Transverse colon (tissue), 4 donors: Measurements from ENCODE around the gene PDE4C. TPM values are rescaled to one million over a fixed set of nuclear protein-coding genes. Genes with fewer than 3 reads are reported as not detected.

Source experiments
- DNase-seq: peaks from one replicate; pipeline ENCODE4 v3.0.0-alpha.2; 2019
- H3K27ac ChIP-seq, 4 donors: fragments of 200-600 bp; sonication (generic); 2 replicates each; pipeline ENCODE4 v1.5.1; 2016 to 2018; ENCODE audit warnings: inconsistent platforms in 4 of 4
- H3K27me3 ChIP-seq: fragments of 200-600 bp; sonication (generic); 2 replicates; pipeline ENCODE4 v1.5.1; 2017; ENCODE audit warnings: inconsistent platforms
- H3K36me3 ChIP-seq, 4 donors: fragments of 200-600 bp; sonication (generic); 2 replicates each; pipeline ENCODE4 v1.5.1; 2017 to 2019; ENCODE audit warnings: inconsistent platforms in 4 of 4
- H3K4me1 ChIP-seq, 4 donors: fragments of 200-600 bp; sonication (generic); 2 replicates each; pipeline ENCODE4 v1.5.1; 2017 to 2020; ENCODE audit warnings: inconsistent platforms in 4 of 4
- H3K4me3 ChIP-seq, 4 donors: fragments of 200-600 bp; sonication (generic); 1 replicate in 1 of 4; 2 replicates in 3 of 4; pipeline versions ENCODE4 v1.5.1 to v1.6.1; 2017 to 2019; ENCODE audit warnings: inconsistent platforms in 4 of 4
- H3K9me3 ChIP-seq, 2 donors: fragments of 200-600 bp; sonication (generic); 2 replicates each; pipeline ENCODE4 v1.5.1; 2017 to 2019; ENCODE audit warnings: inconsistent platforms in 2 of 2
- EP300 ChIP-seq: sonication (generic); formaldehyde crosslinking; IDR thresholded peaks from one replicate; pipeline ENCODE4 v1.6.1; 2017; ENCODE audit warnings: antibody characterized with exemption, low read depth
- POLR2A ChIP-seq: fragments of 450-650 bp; IDR thresholded peaks from one replicate; pipeline ENCODE4 v1.6.1; 2016; ENCODE audit warnings: antibody characterized with exemption, mild to moderate bottlenecking, moderate library complexity
- POLR2AphosphoS5 ChIP-seq, 3 donors: sonication (generic); formaldehyde crosslinking; IDR thresholded peaks; one replicate each; pipeline ENCODE4 v1.6.1; 2016; ENCODE audit warnings: antibody characterized with exemption in 3 of 3
- WGBS, 2 donors: methylation state at CpG; one replicate each; pipeline ENCODE4 v1.1.5; 2018; ENCODE audit warnings: low coverage in 1 of 2; 5-methylcytosine and 5-hydroxymethylcytosine counted together
- in situ Hi-C, 4 donors: fragments of 200-750 bp; cut with MboI; loops; one replicate each; pipeline versions ENCODE4 v1.15.0 to v1.15.1; 2017; ENCODE audit warnings: low sequenced_read_pairs in 3 of 4, low pct_ligation_motif_present in 1 of 4, low pct_unique_long_range_greater_than_20kb in 1 of 4
- intact Hi-C: fragments of 100-400 bp; cut with DNase I; formaldehyde crosslinking; loops from one replicate; pipeline ENCODE4 v1.15.1; 2023; ENCODE audit warnings: low total_unique reads
- total RNA-seq, 4 donors: library from RNA; depleted of rRNA; stranded (reverse); fragments of >200 nt; gene quantifications; one replicate each; pipeline ENCODE4 v1.1.0, GENCODE V29; 2016
- TF ChIP-seq, protein P1 (sequence below), 5 experiments: fragments of 200-600 bp in 3 of 5; fragments of 450-650 bp in 2 of 5; sonication (generic) in 3 of 5; IDR thresholded peaks; 1 replicate in 2 of 5; 2 replicates in 3 of 5; pipeline ENCODE4 v1.5.1; 2016 to 2017; ENCODE audit warnings: antibody characterized with exemption in 5 of 5, inconsistent platforms in 3 of 5, mild to moderate bottlenecking in 2 of 5, moderate library complexity in 1 of 5

PDE4C gene
- total RNA-seq, 4 donors from 2014 or later: 3.0 to 18.3 (median 7.7) TPM

GRCh38 chr19:18271433-18271841 lies 45.2 kb upstream of the PDE4C start:
- peaks cover 0 to 10% (median 2%) of the 10 kb centered on the region in 4 donors for H3K36me3 ChIP-seq
- no peak overlapping the region for H3K27ac ChIP-seq
- DNase-seq: no peak
- in situ Hi-C loops: loop anchor here in 2 of 4 donors (10.0 to 25.0 kb wide), 2 partner anchors 53 to 141 kb away; partner anchors contain the start of genes LSM4 (in 2 of the 2) and SSBP4 (in 1 of the 2)
- TF ChIP-seq, protein P1, sequence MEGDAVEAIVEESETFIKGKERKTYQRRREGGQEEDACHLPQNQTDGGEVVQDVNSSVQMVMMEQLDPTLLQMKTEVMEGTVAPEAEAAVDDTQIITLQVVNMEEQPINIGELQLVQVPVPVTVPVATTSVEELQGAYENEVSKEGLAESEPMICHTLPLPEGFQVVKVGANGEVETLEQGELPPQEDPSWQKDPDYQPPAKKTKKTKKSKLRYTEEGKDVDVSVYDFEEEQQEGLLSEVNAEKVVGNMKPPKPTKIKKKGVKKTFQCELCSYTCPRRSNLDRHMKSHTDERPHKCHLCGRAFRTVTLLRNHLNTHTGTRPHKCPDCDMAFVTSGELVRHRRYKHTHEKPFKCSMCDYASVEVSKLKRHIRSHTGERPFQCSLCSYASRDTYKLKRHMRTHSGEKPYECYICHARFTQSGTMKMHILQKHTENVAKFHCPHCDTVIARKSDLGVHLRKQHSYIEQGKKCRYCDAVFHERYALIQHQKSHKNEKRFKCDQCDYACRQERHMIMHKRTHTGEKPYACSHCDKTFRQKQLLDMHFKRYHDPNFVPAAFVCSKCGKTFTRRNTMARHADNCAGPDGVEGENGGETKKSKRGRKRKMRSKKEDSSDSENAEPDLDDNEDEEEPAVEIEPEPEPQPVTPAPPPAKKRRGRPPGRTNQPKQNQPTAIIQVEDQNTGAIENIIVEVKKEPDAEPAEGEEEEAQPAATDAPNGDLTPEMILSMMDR (IDR thresholded peaks at IDR 0.05): no peak
- TF ChIP-seq POLR2A: no peak
- TF ChIP-seq POLR2AphosphoS5 (IDR thresholded peaks at IDR 0.05): peak in 1 of 3 donors; percentile 34
- TF ChIP-seq EP300: no peak
- H3K9me3 ChIP-seq: no peaks in the 10 kb centered on the region
- peaks cover 15 to 38% (median 24%) of the 10 kb centered on the region in 4 donors for H3K4me1 ChIP-seq
- WGBS, 2 donors: 63 to 68% methylated on average over 4 to 6 of the region's 6 CpGs
- H3K27me3 ChIP-seq: no peaks in the 10 kb centered on the region
- intact Hi-C loops: no loop called here
- H3K4me3 ChIP-seq: no peak overlapping the region

DNA sequence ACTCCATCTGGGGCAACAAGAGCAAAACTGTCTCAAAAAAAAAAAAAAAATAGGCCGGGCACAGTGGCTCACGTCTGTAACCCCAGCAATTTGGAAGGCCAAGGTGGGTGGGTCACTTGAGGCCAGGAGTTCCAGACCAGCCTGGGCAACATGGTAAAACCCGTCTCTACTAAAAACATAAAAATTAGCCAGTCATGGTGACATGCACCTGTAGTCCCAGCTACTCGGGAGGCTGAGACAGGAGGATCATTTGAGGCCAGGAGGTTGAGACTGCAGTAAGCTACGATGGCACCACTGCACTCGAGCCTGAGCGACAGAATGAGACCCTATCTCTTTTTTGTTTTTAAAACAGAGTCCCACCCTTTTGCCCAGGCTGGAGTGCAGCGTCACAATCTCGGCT lies 44.1 kb upstream of the PDE4C start:
- Histone ChIP-seq H3K9me3 (no peaks in the 10 kb centered on the region), H3K36me3 (peaks cover 0 to 13% (median 2%) of the 10 kb centered on the region in 4 donors), H3K4me3 (no peak overlapping the region), H3K27me3 (no peaks in the 10 kb centered on the region), H3K27ac (no peak overlapping the region), H3K4me1 (peaks cover 10 to 27% (median 16%) of the 10 kb centered on the region in 4 donors)
- DNase-seq: no peak
- intact Hi-C loops (no loop called here), in situ Hi-C loops (loop anchor here in 2 of 4 donors (10.0 to 25.0 kb wide), 2 partner anchors 54 to 142 kb away; partner anchors contain the start of genes LSM4 (in 2 of the 2) and SSBP4 (in 1 of the 2))
- 75 to 85% methylated on average over 4 to 9 of the region's 9 CpGs for WGBS, 2 donors
- TF ChIP-seq POLR2AphosphoS5 (IDR thresholded peaks at IDR 0.05) (no peak), POLR2A (no peak), EP300 (no peak)
- TF ChIP-seq, protein P1 (IDR thresholded peaks at IDR 0.05): no peak

- Histone ChIP-seq H3K9me3 (no peaks in the 10 kb centered on the region), H3K4me3 (no peak overlapping the region), H3K4me1 (peaks cover under 1 to 15% (median 5%) of the 10 kb centered on the region in 4 donors), H3K36me3 (peaks cover 0 to 13% (median 2%) of the 10 kb centered on the region in 4 donors), H3K27me3 (no peaks in the 10 kb centered on the region), H3K27ac (no peak overlapping the region)
- no peak for DNase-seq
- intact Hi-C loops: loop anchor here (10.0 kb wide), 1 partner anchor 146 kb away; the partner anchor contains the start of gene SSBP4
- 79 to 83% methylated on average over 1 to 2 of the region's 2 CpGs for WGBS, 2 donors
- in situ Hi-C loops: loop anchor here in 1 of 4 donors (25.0 kb wide), 1 partner anchor 143 kb away; the partner anchor contains the start of gene SSBP4
- TF ChIP-seq POLR2A (no peak), POLR2AphosphoS5 (IDR thresholded peaks at IDR 0.05) (no peak), EP300 (no peak)
- TF ChIP-seq, protein P1 (IDR thresholded peaks at IDR 0.05): no peak
Observed at GRCh38 chr19:18269070-18269723, 43.0 kb upstream of the PDE4C start.
